H54 (cell line): ENCODE results near the gene STRADA.

ENCODE experiments used
- DNase-seq: peaks from one replicate; pipeline ENCODE4 v3.0.0; 2011; ENCODE audit warnings: low spot score, mixed read lengths; ENCODE audit not compliant: insufficient read length
- FAIRE-seq: peaks from 3 replicates; lab custom pipeline; 2011; peaks lifted over from hg19 to GRCh38; lab: Jason Lieb, UNC
- POLR2A ChIP-seq: IDR thresholded peaks from 2 replicates; pipeline ENCODE4 v1.6.1; 2011; ENCODE audit warnings: low read depth, mild to moderate bottlenecking, low read length

Gene STRADA

DNA sequence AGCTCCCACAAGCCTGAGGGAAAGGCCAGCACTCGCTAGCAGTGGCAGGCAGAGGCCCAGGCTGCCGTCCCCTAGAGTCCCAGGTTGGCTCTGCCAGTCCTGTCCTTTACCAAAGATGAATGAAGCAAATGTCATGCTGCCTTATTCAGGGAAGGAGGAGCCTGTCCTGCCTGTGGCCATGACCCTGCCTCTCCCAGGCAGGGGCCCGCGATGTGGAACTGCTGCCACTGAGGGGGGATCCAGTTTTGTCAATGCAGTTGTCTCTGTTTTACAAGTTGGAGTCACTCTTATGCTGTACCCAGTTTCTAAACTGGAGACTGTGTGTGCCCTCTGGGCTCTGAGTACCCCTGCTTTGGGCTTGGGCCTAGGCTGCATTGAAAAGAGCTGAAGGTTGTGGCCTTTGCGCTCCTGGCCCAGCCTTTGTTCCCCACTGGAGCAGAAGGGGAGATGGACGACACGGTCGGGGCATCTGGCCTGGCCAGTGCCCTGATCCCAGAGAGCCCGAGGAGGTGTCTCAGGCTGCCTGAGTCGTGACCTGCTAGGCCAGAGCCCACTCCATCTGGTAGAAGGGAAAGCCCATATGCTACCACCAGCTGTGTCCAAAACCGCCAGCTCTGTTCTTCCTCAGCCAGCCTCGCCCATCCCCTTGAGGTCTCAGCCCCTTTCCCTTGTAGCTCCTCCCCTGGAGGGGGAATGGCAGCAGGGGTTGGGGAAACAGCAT, 47.2 kb downstream of the STRADA start:
- no peak for TF ChIP-seq POLR2A
- DNase-seq = no peak
- FAIRE-seq = no peak

DNA sequence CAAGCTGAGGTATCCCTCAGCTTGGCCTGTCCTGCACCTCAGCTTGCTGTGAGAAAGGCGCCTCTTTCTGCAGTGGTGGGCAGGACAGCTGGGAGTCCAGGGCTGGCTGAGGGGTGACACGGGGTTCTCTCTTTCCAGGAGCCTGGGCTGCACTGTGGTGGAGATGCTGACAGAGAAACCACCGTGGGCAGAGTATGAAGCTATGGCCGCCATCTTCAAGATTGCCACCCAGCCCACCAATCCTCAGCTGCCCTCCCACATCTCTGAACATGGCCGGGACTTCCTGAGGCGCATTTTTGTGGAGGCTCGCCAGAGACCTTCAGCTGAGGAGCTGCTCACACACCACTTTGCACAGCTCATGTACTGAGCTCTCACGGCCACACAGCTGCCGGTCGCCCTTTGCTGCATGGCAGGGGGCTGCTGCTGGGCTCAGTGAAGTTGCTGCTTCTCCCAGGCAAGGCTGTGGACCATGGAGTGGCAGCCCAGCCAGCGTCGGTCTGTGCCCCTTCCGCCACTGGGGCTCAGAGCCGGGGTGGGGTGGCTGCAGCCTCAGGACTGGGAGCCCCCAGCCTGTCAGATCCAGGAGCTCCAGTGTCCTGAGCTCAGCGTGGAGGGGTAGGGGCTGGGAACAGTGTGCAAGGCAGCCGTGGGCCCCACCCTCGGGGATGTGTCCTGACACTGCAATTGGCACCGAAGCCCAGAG, 48.0 kb downstream of the STRADA start:
- TF ChIP-seq POLR2A = no peak
- FAIRE-seq = no peak

DNA sequence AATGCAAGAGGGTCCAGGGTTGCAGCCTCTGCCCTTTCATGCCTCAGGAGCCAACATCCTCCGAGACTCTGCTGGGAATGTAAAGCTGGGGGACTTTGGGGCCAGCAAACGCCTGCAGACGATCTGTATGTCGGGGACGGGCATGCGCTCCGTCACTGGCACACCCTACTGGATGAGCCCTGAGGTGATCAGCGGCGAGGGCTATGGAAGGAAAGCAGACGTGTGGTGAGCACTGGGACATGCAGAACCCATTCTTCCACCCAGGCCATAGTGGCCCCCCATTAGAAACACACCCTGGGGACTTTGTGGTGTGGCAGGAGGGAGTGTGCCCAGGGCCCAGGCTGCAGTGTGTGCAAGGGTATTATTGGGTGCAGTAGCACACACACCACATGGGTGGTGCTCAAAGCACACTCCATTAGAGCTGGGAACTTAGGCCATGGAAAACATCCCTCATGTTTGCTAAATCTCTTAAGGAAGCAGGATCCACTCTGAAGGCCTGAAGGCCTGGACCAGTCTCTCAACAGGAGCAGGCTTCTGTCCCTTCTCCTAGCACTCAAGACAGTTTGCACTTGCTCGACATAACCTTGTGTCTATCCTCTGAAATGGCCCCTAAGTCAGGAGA, 49.3 kb downstream of the STRADA start:
- no peak for DNase-seq
- TF ChIP-seq POLR2A = no peak
- no peak for FAIRE-seq

More for the DNA sequence above, 48.0 kb downstream of the STRADA start:
- no peak for DNase-seq

DNA sequence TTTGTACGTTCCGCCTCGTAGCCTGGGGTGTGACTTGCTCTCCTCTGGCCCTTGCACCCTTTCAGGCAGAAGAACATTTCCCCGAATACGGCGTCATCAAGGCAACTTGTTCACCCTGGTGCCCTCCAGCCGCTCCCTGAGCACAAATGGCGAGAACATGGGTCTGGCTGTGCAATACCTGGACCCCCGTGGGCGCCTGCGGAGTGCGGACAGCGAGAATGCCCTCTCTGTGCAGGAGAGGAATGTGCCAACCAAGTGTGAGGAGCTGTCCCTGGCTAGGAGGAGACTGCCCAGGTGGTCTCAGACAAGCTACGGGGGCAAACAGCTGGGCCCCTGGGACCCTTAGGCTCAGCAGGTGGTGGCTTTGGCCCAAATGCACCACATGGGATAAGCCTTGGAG, 52.1 kb downstream of the STRADA start:
- DNase-seq = no peak
- FAIRE-seq = no peak

DNA sequence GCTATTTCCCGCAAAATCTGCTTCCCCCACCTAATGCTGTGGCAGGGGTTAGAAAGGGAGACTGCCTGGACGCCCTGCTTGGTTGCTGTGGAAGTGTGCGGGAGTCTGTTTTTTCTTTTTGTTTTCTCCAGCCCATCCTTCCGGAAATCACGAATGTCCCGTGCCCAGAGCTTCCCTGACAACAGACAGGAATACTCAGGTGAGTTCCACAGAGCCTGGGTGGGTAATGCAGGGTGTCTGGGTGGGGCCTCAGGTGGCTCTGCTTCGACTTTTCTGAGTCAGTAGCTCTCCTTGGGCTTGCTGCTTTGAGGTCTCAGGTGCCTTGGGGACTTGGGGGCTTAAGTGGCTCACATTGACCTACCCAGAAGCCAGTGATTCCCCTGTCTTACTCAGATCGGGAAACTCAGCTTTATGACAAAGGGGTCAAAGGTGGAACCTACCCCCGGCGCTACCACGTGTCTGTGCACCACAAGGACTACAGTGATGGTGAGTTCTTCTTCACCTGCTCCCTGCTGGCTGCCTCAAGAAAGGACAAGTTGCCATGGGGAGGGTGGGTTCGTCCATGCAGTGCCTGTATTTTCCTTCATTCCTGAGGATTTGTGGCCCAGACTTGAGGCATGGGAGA, 53.1 kb downstream of the STRADA start:
- FAIRE-seq (no peak), DNase-seq (no peak)
- no peak for TF ChIP-seq POLR2A

More for the DNA sequence above, 52.1 kb downstream of the STRADA start:
- TF ChIP-seq POLR2A = no peak

DNA sequence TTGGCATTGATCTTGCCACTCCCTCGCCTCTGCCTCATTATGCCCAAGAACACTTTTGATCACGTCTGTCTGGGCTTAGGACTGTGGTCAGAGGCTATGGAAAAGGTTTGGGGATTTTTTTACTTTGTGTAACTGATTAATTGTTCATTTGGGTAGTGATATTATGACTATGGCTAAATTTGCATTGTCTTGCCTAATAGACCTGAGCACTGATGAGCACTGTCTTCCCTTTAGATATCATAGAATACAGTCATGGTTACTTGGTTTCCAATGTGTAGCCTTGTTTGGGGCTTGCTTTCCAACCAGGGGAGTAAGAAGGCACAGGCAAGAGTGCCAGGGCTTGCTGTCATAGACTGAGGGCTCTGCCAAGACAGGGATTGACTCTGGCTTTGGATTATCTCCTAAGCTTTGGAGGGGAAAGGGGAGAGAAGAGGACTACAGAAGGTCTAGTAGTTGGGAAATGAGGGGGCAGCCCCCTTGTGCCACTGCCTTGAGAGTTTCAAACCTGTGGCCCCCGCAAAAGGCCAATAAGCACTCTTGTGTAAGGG, 55.4 kb downstream of the STRADA start:
- FAIRE-seq = no peak
- no peak for DNase-seq
- no peak for TF ChIP-seq POLR2A

DNA sequence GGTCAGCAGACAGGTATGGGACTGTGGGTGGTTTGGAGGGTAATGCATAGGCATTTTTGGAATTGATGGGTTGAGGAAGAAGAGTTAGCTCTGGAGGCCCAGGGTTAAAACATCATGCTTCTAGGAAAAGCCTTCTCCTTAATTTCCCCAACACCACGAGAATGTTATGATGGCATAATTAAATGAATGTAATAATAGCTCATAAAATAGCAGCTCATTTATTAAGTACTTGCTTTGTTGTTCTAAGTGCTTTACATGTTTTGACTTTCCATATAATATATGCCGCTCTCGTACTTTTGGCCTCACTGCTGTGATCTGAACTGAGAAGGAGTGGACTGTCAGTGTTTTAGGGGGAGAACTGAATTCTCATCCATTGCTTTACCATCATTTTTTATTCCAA, 56.0 kb downstream of the STRADA start:
- FAIRE-seq (no peak), DNase-seq (no peak)
- no peak for TF ChIP-seq POLR2A

DNA sequence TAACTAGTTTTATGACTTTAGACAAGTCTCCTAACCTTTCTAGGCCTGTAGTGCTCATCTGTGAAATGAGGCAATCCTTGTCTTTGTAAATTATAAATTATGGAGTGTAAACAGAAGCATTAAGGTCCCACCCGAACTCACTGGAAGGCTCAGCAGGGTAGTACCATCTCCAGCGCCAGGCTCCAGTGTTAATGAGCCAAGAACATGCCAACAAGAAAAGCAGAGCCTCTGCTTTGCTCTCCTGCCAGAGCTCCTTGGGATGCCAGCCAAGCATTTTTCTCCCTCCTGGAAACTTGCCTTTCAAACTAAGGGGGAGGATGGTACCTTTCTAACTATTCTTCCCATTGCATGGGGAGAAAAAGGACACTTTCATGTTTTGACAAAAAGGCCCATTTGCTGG, 56.6 kb downstream of the STRADA start:
- FAIRE-seq (no peak), DNase-seq (no peak)
- no peak for TF ChIP-seq POLR2A

DNA sequence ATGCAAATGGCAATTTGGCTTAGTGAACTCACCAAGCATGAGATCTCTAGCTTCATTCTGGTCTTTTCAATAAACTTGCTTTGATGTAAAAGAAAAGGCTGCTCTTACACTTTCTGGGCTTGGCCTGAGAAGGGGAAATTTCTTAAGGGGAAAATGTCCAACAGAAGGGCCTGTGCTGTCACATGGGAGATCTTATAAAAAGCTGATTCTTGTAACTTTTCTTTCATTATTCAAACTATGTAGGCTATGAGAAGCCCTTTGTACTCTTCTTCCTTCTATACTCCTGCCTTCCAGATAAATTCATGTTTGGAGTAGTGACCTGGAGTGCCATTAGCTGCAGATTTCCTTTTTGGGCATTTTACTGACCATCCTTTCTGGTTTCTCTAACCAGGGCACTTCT, 58.6 kb downstream of the STRADA start:
- FAIRE-seq = no peak
- DNase-seq = no peak
- no peak for TF ChIP-seq POLR2A

DNA sequence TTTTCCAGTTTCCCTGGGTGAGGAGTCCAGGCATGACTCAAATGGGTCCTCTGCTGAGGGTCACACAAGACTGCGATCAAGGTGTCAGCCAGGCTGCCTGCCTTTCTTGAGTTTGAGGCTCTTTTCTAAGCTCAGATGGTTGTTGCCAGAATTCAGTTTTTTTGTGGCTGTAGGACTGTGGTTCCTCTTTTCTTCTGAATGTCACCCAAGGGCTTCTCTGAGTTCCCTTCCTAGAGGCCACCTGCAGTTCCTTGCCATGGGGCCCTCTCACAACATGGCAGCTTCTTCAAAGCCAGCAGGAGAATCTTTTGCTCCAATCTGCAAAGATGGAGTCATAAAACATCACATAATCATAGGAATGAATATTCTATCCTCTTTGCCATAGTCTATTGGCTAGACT, 59.2 kb downstream of the STRADA start:
- FAIRE-seq (no peak), DNase-seq (no peak)
- no peak for TF ChIP-seq POLR2A

DNA sequence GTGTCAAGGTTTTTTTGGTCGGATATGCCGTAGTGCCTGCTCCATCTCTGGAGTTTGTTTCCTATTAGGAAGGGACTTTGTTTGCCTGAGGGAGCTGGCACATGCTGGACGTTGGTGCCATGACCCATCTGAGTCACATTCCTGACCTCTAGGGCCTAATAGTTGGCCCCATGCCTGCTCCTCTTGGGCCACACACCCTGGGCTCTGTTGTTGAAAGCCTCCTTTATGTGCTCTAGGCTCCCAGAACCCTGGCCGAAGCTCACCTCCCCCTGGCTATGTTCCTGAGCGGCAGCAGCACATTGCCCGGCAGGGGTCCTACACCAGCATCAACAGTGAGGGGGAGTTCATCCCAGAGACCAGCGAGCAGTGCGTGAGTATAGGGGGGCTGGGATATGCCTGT, 60.1 kb downstream of the STRADA start:
- FAIRE-seq = no peak
- TF ChIP-seq POLR2A = no peak
- DNase-seq = no peak

DNA sequence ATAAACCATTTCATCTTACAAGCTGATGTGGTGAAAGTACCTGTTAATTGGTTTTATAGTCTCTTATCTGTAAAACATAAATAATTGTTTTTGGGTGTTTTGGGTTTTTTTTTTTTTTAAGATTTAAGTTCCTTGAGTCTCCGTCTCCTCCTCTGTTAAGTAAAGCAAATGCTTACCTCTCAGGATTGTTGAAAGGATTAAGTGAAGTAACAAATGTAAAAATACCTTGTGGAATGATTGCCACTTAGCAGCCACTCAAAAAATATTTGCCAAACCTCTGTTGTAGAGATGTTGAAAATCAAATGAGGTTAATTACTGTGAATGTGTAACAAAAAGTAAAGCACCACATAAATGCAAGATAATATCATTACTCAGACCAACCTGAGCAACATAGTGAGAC, 60.9 kb downstream of the STRADA start:
- no peak for TF ChIP-seq POLR2A
- FAIRE-seq = no peak
- no peak for DNase-seq

DNA sequence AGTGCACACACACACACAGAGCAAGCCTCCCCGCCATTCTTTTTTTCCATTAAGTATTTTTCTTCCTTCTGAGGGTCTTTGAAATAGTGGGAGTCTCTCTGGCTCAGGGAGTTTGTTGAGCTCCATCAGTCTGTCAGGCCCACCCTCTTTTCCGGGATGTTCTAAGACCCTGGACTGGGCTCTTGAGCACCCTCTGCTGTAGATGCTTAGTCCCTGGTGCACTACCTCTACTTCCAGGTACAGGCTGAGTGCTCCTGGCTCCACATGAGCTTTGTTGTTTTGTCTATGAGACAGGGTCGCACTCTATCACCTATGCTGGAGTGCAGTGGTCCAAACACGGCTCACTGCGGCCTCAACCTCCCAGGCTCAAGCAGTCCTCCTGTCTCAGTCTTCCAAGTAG, 62.4 kb downstream of the STRADA start:
- no peak for TF ChIP-seq POLR2A
- DNase-seq (no peak), FAIRE-seq (no peak)

DNA sequence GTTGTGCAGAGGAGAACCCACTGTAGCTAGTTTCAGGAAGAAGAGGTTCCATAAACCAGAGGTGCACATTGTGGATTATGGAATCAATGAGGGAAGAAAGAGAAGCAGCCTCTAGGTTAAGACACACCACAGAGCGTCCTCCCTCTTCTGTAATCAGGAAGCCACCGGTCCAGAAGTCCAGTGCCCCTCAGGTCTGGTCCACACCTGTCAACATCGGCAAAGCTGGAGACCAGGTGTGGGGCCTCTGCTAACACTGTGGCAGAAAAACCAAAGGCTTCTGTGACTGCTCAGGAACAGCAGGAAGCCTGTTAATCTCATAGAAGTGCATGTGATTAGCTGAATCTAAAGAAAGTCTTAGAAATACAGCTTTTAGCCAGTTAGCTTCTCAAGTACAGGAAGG, 65.0 kb downstream of the STRADA start:
- no peak for TF ChIP-seq POLR2A
- FAIRE-seq = no peak
- DNase-seq = no peak
